ENCODE measurements around the gene PRAMEF18.
"Not testable (repeated sequence)": the region's sequence is repeated elsewhere in the genome, so short reads cannot be mapped to it uniquely, and the experiment has no call there.

DNA sequence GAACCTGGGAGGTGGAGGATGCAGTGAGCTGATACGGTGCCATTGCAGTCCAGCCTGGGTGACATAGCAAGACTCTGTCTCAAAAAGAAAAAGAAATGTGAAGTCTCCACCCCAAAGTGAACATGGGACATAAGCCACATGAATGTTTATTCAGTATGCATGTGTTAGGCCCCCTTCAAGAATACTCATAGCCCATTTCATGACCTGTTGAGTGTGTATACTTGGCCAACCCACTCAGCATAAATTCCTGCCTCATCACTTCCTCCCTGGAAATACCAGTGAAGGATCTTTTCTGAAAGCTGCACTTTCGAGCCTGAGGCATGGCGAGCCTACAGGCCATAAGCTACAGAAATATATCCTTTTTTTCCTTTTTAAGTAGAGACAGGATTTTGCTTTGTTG, 6.8 kb downstream of the PRAMEF18 start:
- TF ChIP-seq, protein P1, sequence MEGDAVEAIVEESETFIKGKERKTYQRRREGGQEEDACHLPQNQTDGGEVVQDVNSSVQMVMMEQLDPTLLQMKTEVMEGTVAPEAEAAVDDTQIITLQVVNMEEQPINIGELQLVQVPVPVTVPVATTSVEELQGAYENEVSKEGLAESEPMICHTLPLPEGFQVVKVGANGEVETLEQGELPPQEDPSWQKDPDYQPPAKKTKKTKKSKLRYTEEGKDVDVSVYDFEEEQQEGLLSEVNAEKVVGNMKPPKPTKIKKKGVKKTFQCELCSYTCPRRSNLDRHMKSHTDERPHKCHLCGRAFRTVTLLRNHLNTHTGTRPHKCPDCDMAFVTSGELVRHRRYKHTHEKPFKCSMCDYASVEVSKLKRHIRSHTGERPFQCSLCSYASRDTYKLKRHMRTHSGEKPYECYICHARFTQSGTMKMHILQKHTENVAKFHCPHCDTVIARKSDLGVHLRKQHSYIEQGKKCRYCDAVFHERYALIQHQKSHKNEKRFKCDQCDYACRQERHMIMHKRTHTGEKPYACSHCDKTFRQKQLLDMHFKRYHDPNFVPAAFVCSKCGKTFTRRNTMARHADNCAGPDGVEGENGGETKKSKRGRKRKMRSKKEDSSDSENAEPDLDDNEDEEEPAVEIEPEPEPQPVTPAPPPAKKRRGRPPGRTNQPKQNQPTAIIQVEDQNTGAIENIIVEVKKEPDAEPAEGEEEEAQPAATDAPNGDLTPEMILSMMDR (conservative IDR thresholded peaks at IDR 0.05; ENCODE audit: low read length): not testable (repeated sequence)
- TF ChIP-seq EZH2phosphoT487 (IDR thresholded peaks at IDR 0.05; ENCODE audit: borderline replicate concordance, low read depth, low read length): not testable (repeated sequence)

All from OCI-LY7 (cell line).